ENCODE results near the gene SYNJ2.

DNA sequence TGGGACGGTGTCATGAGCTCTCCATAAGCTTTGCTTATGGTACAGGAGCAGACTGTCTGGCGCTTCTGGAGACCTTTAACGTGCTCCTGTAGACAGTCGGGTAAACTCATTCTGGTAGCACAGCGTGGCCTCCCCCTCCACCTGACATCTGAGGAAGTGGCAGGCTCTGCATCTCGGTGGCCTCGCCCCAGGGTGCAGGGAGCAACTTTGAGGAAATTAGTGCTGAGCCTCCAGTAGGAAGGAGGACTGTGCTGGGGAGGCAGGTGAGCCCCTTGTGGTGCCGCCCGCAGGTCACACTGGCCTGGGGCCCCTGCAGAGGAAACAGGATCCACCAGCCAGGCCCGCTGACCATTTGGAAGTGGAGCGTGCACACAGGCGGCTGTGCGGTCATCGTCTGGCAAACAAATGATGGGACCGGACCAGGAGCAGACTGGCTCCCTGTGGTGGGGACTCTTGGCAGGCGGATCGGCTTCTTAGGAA lies 57.9 kb downstream of the SYNJ2 start:
- TF ChIP-seq, protein P1, sequence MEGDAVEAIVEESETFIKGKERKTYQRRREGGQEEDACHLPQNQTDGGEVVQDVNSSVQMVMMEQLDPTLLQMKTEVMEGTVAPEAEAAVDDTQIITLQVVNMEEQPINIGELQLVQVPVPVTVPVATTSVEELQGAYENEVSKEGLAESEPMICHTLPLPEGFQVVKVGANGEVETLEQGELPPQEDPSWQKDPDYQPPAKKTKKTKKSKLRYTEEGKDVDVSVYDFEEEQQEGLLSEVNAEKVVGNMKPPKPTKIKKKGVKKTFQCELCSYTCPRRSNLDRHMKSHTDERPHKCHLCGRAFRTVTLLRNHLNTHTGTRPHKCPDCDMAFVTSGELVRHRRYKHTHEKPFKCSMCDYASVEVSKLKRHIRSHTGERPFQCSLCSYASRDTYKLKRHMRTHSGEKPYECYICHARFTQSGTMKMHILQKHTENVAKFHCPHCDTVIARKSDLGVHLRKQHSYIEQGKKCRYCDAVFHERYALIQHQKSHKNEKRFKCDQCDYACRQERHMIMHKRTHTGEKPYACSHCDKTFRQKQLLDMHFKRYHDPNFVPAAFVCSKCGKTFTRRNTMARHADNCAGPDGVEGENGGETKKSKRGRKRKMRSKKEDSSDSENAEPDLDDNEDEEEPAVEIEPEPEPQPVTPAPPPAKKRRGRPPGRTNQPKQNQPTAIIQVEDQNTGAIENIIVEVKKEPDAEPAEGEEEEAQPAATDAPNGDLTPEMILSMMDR (IDR thresholded peaks at IDR 0.05; ENCODE audit: borderline replicate concordance, extremely low read depth, low read length, poor library complexity, severe bottlenecking) = no peak
- TF ChIP-seq EZH2 (IDR thresholded peaks at IDR 0.05; ENCODE audit: borderline replicate concordance, low read depth, low read length, severe bottlenecking) = no peak
